ENCODE measurements around the gene GRAMD4.

The GRAMD4 gene

GRCh38 chr22:46695346-46696228 is 75.4 kb downstream of the GRAMD4 start:
- DNase-seq: no peak

- DNase-seq: no peak
These were observed 76.0 kb downstream of the GRAMD4 start for GRCh38 chr22:46696229-46696518.

- no peak for DNase-seq
These were observed 76.4 kb downstream of the GRAMD4 start for GRCh38 chr22:46696614-46697013.

- no peak for DNase-seq
These were observed 77.8 kb downstream of the GRAMD4 start for GRCh38 chr22:46697811-46698515.

GRCh38 chr22:46699091-46699490 is 78.9 kb downstream of the GRAMD4 start:
- DNase-seq: no peak

- DNase-seq: no peak
These were observed 81.1 kb downstream of the GRAMD4 start for GRCh38 chr22:46701262-46701661.

- no peak for DNase-seq
These were observed 83.2 kb downstream of the GRAMD4 start for GRCh38 chr22:46703171-46703995.

- no peak for DNase-seq
These were observed 83.8 kb downstream of the GRAMD4 start for GRCh38 chr22:46703996-46704370.

- no peak for DNase-seq
These were observed 85.9 kb downstream of the GRAMD4 start for GRCh38 chr22:46706060-46706459.

- no peak for DNase-seq
These were observed 87.1 kb downstream of the GRAMD4 start for GRCh38 chr22:46707305-46707704.

- no peak for DNase-seq
These were observed 87.8 kb downstream of the GRAMD4 start for GRCh38 chr22:46707827-46708570.

- no peak for DNase-seq
These were observed 88.7 kb downstream of the GRAMD4 start for GRCh38 chr22:46708766-46709330.

- DNase-seq: no peak
These were observed 90.6 kb downstream of the GRAMD4 start for GRCh38 chr22:46710806-46711205.

- DNase-seq: no peak
These were observed 92.1 kb downstream of the GRAMD4 start for GRCh38 chr22:46712288-46712687.

- DNase-seq: no peak
These were observed 94.4 kb downstream of the GRAMD4 start for GRCh38 chr22:46714550-46714949.

- no peak for DNase-seq
These were observed 99.7 kb downstream of the GRAMD4 start for GRCh38 chr22:46719921-46720320.

GRCh38 chr22:46721501-46722085 is 101.4 kb downstream of the GRAMD4 start:
- no peak for DNase-seq

GRCh38 chr22:46723882-46724281 is 103.7 kb downstream of the GRAMD4 start:
- no peak for DNase-seq

GRCh38 chr22:46725096-46725495 is 104.9 kb downstream of the GRAMD4 start:
- DNase-seq: no peak

GRCh38 chr22:46726066-46726985 is 106.1 kb downstream of the GRAMD4 start:
- DNase-seq: no peak

- no peak for DNase-seq
These were observed 106.8 kb downstream of the GRAMD4 start for GRCh38 chr22:46726986-46727317.

Data from activated CD4-positive, alpha-beta T cell treated with anti-CD3 and anti-CD28 coated beads, Interleukin-2, amount 50 U/mL, for 16 hours (primary cell).